HG03342 (cell line): Measurements from ENCODE around the gene TRPM3.

Source experiments
- ATAC-seq: cut with Tn5 transposase; IDR thresholded peaks from one replicate; pipeline ENCODE4 v1.9.1; 2021; ENCODE audit warnings: mild to moderate bottlenecking, moderate library complexity; ENCODE audit not compliant: unreplicated experiment

TRPM3 gene

GRCh38 chr9:70564468-70565335, 556.7 kb downstream of the TRPM3 start:
- ATAC-seq: no peak

- ATAC-seq: peak; percentile 96
Measured at GRCh38 chr9:70563431-70564204, 557.8 kb downstream of the TRPM3 start.

- no peak for ATAC-seq
Measured at GRCh38 chr9:70563010-70563409, 558.4 kb downstream of the TRPM3 start.

- ATAC-seq: no peak
Measured at GRCh38 chr9:70561786-70562395, 559.5 kb downstream of the TRPM3 start.

GRCh38 chr9:70561111-70561510, 560.3 kb downstream of the TRPM3 start:
- ATAC-seq: no peak

GRCh38 chr9:70559102-70559501, 562.3 kb downstream of the TRPM3 start:
- ATAC-seq: no peak

- ATAC-seq: peak; percentile 99
Measured at GRCh38 chr9:70557661-70558369, 563.6 kb downstream of the TRPM3 start.

GRCh38 chr9:70556771-70557170, 564.6 kb downstream of the TRPM3 start:
- ATAC-seq: no peak

GRCh38 chr9:70554881-70555280, 566.5 kb downstream of the TRPM3 start:
- no peak for ATAC-seq

- ATAC-seq: no peak
Measured at GRCh38 chr9:70553707-70554673, 567.4 kb downstream of the TRPM3 start.

GRCh38 chr9:70552561-70552960, 568.9 kb downstream of the TRPM3 start:
- ATAC-seq: no peak

- ATAC-seq: no peak
Measured at GRCh38 chr9:70551801-70552200, 569.6 kb downstream of the TRPM3 start.

- ATAC-seq: no peak
Measured at GRCh38 chr9:70551396-70551795, 570.0 kb downstream of the TRPM3 start.

- no peak for ATAC-seq
Measured at GRCh38 chr9:70549926-70550325, 571.5 kb downstream of the TRPM3 start.

- no peak for ATAC-seq
Measured at GRCh38 chr9:70542311-70542931, 579.0 kb downstream of the TRPM3 start.

- ATAC-seq: no peak
Measured at GRCh38 chr9:70540016-70540415, 581.4 kb downstream of the TRPM3 start.

- no peak for ATAC-seq
Measured at GRCh38 chr9:70539526-70539925, 581.9 kb downstream of the TRPM3 start.

GRCh38 chr9:70539001-70539400, 582.4 kb downstream of the TRPM3 start:
- no peak for ATAC-seq

- ATAC-seq: no peak
Measured at GRCh38 chr9:70537084-70537483, 584.3 kb downstream of the TRPM3 start.
